GM18867 (cell line): Measurements from ENCODE around the gene KRTAP4-9.
"Not testable (repeated sequence)": the region's sequence is repeated elsewhere in the genome, so short reads cannot be mapped to it uniquely, and the experiment has no call there.

Experiments used
- ATAC-seq: cut with Tn5 transposase; IDR thresholded peaks from one replicate; pipeline ENCODE4 v1.9.1; 2021; ENCODE audit warnings: mild to moderate bottlenecking, moderate library complexity; ENCODE audit not compliant: unreplicated experiment

The KRTAP4-9 gene

DNA sequence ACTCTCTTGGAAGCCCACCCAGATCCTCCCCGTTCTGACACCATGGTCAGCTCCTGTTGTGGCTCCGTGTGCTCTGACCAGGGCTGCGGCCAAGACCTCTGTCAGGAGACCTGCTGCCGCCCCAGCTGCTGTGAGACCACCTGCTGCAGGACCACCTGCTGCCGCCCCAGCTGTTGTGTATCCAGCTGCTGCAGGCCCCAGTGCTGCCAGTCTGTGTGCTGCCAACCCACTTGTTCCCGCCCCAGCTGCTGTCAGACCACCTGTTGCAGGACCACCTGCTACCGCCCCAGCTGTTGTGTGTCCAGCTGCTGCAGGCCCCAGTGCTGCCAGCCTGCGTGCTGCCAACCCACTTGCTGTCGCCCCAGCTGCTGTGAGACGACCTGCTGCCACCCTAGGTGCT is at the start of gene KRTAP4-9:
TSS of gene KRTAP4-9 (plus strand) at position 43 of the 400 bp plus-strand sequence. CDS start at position 43, 0 bp downstream.
- ATAC-seq = not testable (repeated sequence)

- ATAC-seq = no peak
Observed at GRCh38 chr17:41057547-41057946, 47.6 kb upstream of the KRTAP4-9 start.

GRCh38 chr17:41058741-41059140 is 46.4 kb upstream of the KRTAP4-9 start:
- ATAC-seq = no peak

DNA sequence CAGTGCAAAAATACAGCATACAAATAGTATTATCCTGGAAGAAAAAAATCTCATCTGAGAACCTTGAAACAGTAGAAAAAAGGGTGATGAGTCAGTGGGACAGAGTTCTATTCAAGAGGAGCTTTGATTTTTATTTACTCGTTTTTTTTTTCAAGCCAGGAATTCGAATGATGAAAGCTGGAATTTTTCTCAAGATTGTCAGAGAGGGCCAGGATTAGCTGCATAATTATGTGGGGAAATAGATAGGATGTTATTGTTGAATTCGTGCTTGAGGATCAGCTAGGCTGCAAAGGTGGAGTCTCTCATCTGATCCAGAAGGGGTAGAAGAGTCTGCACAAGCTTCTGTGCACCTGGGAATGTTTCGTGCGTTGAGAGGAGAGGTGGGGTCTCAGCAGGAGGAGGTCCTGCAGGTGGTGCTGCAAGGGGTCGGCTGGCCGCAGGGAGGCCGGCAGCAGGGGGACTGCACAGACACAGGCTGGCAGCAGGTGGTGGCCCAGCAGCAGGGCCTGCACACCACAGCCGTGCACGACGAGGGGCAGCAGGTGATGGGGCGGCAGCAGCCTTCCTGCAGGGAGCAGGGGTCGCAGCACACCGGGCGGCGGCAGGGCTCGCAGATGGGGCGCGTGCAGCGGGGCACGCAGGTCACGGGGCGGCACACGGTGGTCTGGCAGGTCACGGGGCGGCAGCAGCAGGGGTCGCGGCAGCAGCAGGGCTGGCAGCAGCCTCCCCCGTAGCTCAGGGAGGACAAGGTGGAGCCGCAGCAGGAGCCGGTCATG is 45.7 kb upstream of the KRTAP4-9 start:
- not testable (repeated sequence) for ATAC-seq

GRCh38 chr17:41060052-41060604 is 45.1 kb upstream of the KRTAP4-9 start, which contains the start of gene KRTAP2-3:
KRTAP2-3 (minus strand) TSS chr17:41060114; CDS start chr17:41060050, 64 bp downstream.
- ATAC-seq = no peak

DNA sequence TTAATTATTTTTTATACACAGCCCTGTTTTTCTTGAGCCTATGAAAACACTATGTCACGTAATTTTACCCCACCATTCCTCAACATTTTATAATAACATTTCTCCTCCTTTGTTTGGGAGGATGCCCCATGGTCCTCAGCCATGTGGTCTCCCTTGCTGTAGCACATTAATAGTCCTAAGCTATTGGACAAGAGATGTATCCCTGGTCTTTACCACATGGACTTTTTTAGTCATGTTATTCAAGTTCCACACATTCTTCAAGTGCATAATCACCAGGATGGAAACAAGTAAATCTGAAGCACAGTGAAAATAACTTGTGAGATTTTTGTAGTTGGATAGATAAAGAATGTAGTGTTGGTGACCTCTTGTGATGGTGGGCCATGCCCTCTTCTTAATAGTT is 43.2 kb upstream of the KRTAP4-9 start:
- ATAC-seq = no peak

- no peak for ATAC-seq
Observed at GRCh38 chr17:41063449-41063848, 41.7 kb upstream of the KRTAP4-9 start.

- no peak for ATAC-seq
Observed at GRCh38 chr17:41064301-41064700, 40.9 kb upstream of the KRTAP4-9 start.

DNA sequence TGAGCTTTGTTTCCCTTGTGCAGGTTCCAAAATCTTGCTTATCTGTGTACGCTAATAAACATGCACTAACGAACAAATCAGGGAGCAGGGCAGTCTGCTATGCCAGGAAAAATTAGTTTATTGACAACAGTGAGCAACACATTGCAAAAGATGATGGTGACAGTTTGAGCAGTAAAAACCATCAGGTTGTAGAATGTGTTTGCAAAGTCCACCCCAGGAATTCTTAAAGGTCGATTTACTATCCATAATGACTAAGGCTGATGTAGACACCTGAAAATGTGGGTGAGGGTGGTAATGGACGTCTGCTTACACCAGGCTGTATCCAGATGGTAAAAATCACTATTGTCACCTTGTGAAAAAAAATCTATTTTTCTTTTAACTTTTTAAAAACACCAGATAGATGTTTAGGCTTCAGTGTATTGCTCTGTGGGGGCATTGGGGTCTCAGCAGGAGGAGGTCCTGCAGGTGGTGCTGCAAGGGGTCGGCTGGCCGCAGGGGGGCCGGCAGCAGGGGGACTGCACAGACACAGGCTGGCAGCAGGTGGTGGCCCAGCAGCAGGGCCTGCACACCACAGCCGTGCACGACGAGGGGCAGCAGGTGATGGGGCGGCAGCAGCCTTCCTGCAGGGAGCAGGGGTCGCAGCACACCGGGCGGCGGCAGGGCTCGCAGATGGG is 40.0 kb upstream of the KRTAP4-9 start:
- not testable (repeated sequence) for ATAC-seq

GRCh38 chr17:41065829-41066624 is 39.2 kb upstream of the KRTAP4-9 start, which contains the start of gene KRTAP2-4:
KRTAP2-4 (minus strand) TSS chr17:41065879; CDS start chr17:41065845, 34 bp downstream.
- ATAC-seq = no peak

- ATAC-seq = no peak
Observed at GRCh38 chr17:41067281-41067680, 37.9 kb upstream of the KRTAP4-9 start.

DNA sequence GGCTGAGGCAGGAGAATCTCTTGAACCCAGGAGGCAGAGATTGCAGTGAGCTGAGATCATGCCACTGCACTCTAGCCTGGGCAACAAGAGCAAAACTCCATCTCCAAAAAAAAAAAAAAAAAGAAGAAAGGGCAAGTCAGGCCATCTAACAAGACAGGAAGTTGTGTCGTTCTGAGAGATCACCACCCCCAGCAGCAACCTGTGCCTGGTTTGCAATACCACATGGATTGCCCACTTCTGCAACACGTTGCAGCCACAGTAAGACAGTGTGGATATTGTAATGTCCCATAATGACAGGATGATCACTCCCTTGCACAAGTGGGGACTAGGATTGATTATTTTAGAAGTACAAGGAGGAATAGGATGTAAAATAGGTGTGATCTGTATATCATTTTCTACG is 36.2 kb upstream of the KRTAP4-9 start:
- no peak for ATAC-seq

DNA sequence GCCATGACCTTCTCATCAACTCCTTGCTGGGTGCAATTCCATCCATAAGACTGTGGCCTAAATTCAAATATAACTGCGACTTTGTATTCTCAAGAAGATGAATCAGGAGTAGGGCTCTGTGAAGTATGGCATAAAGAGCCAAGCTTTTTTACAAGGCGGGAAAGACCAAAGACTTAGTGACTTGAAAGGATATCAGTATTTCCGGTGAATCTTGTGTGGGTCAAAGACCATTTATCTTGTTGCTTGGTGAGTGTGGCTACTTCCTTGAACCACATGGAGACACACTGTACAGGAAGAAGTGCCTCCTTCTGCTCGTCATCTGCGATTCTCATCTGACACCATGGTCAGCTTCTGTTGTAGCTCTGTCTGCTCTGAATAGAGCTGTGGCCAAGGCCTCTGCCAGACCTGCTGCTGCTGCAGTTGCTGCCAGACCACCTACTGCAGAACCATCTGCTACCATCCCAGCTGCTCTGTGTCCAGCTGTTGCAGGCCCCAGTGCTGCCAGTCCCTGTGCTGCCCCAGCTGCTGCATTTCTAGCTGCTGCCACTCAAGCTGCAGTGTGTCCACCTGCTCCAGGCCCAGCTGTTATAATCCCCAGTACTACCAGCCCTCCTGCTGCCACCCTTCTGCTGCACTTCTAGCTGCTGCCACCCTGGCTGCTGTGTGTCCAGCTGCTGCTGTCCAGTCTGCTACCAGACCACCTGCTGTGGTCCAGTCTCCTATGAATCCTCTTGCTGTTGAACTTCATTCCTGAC is 33.4 kb upstream of the KRTAP4-9 start:
- ATAC-seq = no peak

DNA sequence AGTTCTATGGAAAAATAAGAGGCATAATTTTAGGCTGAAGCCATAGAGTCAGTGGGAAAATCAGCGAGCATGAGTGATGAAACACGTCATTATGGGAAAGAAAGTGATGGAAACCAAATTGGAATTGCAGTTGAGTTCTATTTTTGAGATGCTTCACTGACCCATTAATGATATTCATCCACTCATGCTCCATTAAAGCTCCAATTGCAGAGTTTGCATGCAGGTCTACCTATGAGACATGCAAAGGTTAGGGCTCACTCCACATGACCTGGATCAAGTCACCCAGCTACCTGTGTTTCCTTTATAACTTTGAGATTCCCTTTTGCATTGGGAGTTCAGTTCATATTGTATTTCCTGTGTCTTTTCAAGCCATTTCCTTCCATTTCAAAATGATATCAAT is 31.5 kb upstream of the KRTAP4-9 start:
- ATAC-seq = no peak

DNA sequence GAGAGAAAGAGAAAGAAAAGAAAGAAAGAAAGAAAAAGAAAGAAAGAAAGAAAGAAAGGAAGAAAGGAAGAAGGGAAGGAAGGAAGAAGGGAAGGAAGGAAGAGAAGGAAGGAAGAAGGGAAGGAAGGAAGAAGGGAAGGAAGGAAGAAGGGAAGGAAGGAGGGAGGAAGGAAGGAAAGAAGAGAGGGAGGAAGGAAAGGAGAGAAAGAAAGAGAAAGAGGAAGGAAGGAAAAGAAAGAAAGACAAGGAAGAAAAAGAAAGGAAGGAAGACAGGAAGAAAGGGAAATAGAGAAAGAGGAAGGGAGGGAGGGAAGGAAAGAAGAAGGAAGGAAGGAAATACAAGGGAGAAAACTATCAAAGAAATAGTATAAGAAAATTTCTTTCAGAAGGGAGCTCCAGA is 28.4 kb upstream of the KRTAP4-9 start:
- no peak for ATAC-seq

GRCh38 chr17:41082626-41083025 is 22.6 kb upstream of the KRTAP4-9 start:
- no peak for ATAC-seq

DNA sequence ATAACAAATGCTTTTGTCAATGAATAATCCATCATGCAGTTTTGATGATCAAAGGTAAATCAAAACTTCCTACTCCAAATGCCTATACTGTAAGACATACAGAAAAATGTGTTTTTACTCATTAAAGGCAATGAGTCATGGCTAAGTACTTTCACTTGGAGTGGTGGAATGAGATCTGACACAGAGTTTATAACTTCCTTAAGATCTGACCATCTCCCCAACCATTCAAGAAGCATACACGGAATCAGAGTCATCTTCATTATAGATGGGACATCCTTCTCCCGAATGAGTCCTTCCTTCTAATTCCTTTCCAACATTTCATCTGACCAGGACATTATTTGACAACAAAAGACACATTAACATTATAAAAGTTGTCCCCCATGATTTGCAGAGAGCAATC is 21.8 kb upstream of the KRTAP4-9 start:
- not testable (repeated sequence) for ATAC-seq

GRCh38 chr17:41084100-41084856 is 20.9 kb upstream of the KRTAP4-9 start, which contains the start of gene KRTAP4-7:
KRTAP4-7 (plus strand) TSS chr17:41084150; CDS start chr17:41084207, 57 bp downstream.
- not testable (repeated sequence) for ATAC-seq

DNA sequence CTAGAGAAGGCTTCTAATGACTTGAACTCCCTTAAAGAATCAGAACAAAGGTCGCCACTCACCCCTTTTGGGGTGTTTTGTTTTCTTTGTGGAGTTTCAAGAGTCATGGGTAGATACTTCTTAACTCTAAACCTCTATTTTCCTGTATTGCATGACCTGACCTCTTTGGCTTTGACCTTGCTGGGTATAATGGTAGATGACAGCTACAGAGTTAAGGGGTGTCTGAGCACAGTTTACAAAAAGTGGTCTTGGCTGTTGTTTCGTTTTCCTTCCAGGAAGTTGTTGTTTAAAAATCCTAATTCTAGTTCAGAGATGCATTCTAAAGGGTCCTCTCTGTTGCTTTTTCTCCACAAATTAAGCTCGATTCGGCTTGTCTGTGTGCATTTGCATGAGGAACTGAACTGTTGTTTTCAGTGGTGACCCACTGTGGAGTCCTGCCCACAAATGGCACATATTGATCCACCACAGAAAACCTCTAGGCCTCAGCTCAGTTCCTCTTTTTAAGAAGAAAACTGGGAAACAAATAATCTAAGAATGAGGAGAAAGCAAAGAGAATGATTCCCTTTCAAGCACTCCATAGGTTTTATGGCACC is 16.3 kb upstream of the KRTAP4-9 start:
- ATAC-seq = not testable (repeated sequence)
